Midbrain (tissue), 1 donor: ENCODE measurements around the gene TARDBP.
"Not testable (repeated sequence)": the region's sequence is repeated elsewhere in the genome, so short reads cannot be mapped to it uniquely, and the experiment has no call there.

Experiments used
- DNase-seq: peaks from one replicate; lab custom pipeline; 2025; lab: John Stamatoyannopoulos, UW

The TARDBP gene

DNA sequence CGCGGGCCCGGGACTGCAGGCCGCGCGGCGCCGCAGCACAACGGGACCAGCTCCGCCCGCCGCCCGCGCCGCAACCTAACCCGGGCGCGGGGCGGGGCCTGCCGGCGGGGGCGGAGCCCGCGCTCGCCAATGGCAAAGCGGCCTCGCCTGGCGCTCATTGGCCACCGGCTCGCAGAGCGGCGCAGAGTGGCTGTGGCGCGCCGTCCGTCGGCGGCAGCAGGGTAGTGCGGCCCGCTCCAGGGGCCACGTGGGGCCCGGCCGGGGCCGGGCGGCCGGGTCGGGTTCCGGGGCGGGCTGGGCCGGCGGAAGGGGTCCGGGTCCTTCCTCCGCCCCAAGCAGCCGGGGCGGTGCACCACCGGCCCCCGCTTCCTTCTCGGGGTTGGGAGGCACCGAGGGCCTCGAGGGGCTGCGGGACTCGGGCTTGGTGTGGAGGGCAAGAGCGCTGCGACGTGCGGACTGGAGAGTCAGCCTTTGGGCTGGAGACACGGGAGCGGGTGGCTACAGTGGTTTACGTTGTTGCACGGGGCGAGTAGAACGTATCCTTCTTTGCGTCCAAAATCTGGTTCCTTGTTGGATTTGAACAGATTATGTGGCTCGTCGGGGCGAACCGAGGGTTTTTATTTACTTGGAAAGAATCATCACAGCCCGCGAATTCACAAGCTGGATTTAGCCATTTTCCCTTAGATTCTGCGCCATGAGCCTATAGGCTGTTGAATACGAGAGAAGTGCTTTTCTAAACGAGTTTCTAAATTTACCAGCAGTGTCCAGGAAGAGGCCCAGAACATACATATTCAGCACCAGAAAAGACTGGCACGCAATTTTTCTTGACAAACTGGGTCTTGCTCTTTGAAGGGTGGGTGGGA, 47.7 kb downstream of the TARDBP start, which contains the start of gene SRM:
TSS of gene SRM (minus strand) at position 51 of the 863 bp plus-strand sequence. CDS start 75 bp downstream, outside the sequence.
- DNase-seq = peak; percentile 92

DNA sequence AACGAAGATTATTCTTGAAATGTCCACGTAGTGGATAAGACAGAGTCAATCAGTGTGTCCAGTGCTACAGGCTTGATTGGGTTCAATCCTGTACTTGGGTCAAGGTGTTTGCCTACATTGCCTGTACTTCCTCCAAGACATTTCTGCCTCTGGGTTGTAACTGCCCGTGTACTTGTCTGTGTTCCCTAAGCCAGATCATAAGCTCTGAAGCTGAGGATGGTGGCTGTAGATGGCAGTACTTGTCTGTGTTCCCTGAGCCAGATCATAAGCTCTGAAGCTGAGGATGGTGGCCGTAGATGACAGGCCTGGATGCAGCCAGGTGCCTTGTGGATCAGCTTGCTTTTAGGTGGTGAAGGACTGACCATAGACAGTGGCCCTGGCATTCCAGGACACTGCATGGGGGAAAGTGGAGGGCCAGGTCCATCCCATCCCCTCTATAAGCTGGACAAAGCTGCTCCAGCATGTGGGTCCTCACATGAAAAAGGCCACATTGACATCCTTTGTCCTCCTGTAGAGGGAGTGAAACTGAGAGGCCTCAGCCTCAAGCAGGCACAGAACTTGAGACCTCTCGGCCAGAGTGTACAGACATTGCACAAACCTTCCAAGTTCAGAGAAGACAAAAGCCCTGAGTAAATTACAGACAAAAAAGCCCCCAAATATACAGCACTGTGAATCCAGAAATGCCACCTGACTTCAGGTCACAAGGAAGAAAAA, 49.4 kb downstream of the TARDBP start:
- no peak for DNase-seq

GRCh38 chr1:11062965-11063401, 50.5 kb downstream of the TARDBP start:
- no peak for DNase-seq

- not testable (repeated sequence) for DNase-seq
These were observed 51.6 kb downstream of the TARDBP start for GRCh38 chr1:11063937-11064537.

DNA sequence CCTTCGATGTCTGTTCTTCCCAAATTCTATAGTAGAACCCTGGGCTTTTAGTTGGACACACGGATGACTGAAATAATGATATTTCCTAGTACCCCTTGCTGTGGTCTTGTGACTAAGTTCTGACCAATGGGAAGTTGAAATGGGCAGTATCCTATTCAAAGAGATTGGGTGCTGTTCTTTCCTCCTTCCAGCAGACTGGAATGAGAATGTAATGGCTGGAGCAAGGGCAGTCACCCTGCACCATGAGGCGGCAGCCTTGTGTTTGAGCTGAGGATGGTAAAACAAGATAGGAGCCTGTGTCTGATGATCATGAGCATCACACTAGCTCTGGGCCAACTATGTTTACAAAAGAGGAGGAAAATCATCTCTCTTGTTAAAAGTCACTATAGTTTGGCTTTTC, 52.5 kb downstream of the TARDBP start:
- DNase-seq = no peak

DNA sequence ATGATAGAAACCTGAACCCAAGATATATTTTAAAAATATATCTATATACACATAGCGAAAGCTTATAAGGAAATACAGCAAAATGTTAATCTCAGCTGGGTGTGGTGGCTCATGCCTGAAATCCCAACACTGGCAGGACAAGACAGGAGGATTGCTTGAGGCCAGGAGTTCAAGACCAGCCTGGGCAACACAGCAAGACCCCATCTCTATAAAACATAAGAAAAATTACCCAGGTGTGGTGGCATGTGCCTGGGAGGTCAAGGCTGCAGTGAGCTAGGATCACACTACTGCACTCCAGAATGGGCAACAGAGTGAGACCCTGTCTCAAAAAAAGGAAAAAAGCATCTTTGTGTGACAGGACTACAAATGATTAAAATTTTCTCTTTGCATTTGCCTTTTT, 53.3 kb downstream of the TARDBP start:
- DNase-seq = no peak

DNA sequence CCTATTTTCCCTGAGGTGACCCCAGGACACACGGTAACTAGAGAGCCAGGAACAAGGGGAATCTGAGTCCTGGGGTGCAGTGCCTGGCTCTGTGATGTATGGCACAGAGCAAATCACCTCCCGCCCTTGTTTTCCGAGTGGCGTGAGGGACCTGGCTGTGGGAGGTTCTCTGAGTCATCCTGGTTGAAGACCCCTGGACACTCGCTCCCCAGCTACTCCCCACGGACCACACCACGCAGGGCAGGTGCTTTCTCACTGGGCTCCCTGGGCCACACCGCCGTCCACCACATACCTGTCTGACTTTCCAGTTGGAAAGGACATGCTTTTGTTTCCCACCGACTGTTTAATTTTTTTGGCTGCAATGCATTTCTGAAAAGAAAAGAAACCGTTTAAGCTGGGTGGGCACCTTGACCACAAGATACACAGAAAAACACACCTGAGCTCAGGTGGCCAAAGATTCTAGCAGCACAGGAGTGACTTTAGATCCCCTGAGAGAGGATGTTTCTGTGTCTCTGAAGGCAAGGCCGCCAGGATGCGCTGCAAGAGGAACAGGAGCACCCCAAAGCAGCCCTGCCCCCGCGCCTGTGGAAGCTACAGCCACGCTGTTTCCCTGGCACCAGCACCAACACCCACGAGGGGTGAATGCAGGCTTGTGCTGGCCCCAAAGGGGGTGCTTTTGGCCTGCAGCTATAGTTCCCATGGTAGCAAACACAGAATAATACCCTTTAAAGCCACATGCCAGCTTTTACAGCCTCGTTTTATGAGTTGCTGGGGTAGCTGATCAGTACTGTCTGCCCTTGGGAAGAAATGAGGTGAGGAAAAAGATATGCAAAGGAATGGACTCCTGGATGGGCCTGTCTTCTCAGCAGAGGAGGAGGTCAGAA, 55.5 kb downstream of the TARDBP start:
- no peak for DNase-seq

GRCh38 chr1:11068600-11069473, 56.4 kb downstream of the TARDBP start:
- no peak for DNase-seq

DNA sequence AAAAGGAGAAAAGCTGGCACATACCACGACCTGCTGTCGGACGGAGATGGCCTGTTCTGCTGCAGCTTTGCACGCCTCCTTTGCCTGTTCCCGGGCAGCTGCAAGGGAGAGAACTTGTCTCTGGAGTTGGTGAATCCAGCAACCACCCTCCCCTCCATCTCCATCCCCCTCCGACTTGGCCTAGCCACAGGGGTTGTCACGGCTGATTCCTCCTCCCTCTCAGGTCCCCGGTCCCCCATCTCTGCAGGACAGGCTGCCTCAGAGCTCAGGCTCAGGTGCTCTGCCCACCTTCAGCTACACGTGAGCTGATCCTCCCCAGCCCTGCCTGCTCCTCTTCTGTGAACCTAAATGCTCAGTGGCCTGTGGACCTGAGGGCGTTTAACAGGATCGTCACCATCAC, 58.4 kb downstream of the TARDBP start:
- DNase-seq = no peak

GRCh38 chr1:11071463-11072215, 59.2 kb downstream of the TARDBP start:
- DNase-seq = no peak

GRCh38 chr1:11072216-11072917, 59.9 kb downstream of the TARDBP start:
- no peak for DNase-seq

DNA sequence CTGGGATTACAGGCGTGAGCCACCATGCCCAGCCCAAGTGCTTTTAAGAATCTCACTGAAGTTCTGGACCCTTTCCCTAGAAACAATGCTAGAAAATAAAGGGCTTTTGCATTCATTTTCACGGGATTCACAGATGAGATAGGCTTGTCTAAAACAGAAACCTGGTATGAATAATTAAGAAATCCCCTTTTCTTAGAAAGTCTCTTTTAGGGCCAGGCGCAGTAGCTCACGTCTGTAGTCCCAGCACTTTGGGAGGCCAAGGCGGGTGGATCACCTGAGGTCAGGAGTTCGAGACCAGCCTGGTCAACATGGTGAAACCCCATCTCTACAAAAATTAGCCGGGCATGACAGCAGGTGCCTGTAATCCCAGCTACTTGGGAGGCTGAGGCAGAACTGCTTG, 60.9 kb downstream of the TARDBP start:
- not testable (repeated sequence) for DNase-seq
